ENCODE results near the gene SPA17. TPM values are rescaled to one million over a fixed set of nuclear protein-coding genes. Genes with fewer than 3 reads are reported as not detected.

SPA17 gene
- total RNA-seq, 3 donors from 2014 or later = 2.9 to 15.2 (median 9.8) TPM

- no peaks in the 10 kb centered on the region for H3K36me3 ChIP-seq
- H3K4me1 ChIP-seq = no peaks in the 10 kb centered on the region
- intact Hi-C loops (cut with DNase I; ENCODE audit: low total_unique reads) = loop anchor here (10.0 kb wide), 2 partner anchors 94 to 164 kb away; partner anchors contain the start of gene ESAM
- DNase-seq (ENCODE audit: low spot score in 2 of 2) = no peak
- H3K4me3 ChIP-seq = no peak overlapping the region
- H3K27me3 ChIP-seq = no peaks in the 10 kb centered on the region
- TF ChIP-seq CTCF (IDR thresholded peaks at IDR 0.05) = no peak
- no peak for TF ChIP-seq POLR2AphosphoS5 (IDR thresholded peaks at IDR 0.05)
- TF ChIP-seq POLR2A (IDR thresholded peaks at IDR 0.05) = no peak
- no peak overlapping the region for H3K27ac ChIP-seq
- H3K9me3 ChIP-seq = no peaks in the 10 kb centered on the region
These were observed 3.0 kb upstream of the SPA17 start for GRCh38 chr11:124670732-124671131.

DNA sequence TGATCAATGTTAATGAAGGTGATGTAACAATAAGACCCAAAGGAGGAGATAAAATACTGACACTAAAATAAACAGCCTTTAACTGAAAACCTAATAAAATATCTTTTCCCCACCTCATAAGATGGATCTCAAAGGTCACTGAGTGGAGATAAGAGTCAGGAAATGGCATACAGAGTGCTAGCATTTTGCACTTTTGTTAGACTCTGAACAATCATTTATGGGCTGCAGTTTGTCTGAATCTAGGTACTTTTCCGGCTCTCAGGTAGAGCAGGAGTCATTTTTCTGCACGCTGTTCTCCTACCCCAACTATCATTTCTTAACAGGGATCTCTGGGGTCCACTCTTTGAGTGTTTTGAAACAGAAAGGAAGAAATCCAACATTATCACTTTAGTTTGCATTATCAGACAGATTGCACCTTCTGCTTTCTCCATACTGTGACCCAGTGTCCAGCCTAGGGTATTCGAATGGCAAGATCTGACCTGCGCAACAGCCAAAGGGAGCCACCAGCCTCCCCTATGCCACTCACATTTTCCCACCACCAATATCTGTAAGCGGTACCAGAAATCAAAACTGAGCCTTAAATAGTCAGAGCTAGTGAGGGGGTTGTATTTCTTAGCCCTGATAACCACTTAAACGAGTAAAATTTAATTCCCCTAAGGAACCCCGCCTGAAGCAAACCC, 1.0 kb upstream of the SPA17 start:
- intact Hi-C loops (cut with DNase I; ENCODE audit: low total_unique reads) = loop anchor here (10.0 kb wide), 2 partner anchors 92 to 162 kb away; partner anchors contain the start of gene ESAM
- Histone ChIP-seq H3K4me1 (no peaks in the 10 kb centered on the region), H3K36me3 (no peaks in the 10 kb centered on the region), H3K27ac (peak overlapping the region; percentile 85 to 92), H3K9me3 (no peaks in the 10 kb centered on the region), H3K4me3 (peak overlapping the region; percentile 70 to 77 (median 74)), H3K27me3 (no peaks in the 10 kb centered on the region)
- DNase-seq (ENCODE audit: low spot score in 2 of 2) = no peak
- TF ChIP-seq POLR2A (IDR thresholded peaks at IDR 0.05) (no peak), POLR2AphosphoS5 (IDR thresholded peaks at IDR 0.05) (no peak), CTCF (IDR thresholded peaks at IDR 0.05) (no peak)

DNA sequence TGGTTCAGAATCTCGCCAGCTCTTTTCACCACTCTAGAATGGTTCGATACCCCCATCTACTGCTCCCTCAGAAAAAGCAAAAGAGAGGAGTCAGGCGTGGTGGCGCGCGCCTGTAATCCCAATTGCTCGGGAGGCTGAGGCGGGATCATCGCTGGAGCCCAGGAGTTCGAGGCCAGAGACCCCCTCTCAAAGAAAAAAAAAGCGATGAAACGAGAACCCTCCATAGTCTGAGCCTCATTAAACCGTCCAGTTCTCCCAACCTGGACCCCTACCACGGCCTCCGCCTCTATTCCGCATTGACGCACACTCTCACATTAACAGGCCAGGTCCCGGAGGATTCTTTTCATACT, 439 bp downstream of the SPA17 start:
- peak overlapping the region; percentile 70 to 77 (median 74) for H3K4me3 ChIP-seq
- H3K4me1 ChIP-seq = no peaks in the 10 kb centered on the region
- no peaks in the 10 kb centered on the region for H3K36me3 ChIP-seq
- H3K27me3 ChIP-seq = no peaks in the 10 kb centered on the region
- no peaks in the 10 kb centered on the region for H3K9me3 ChIP-seq
- TF ChIP-seq POLR2AphosphoS5 (IDR thresholded peaks at IDR 0.05) = no peak
- no peak for TF ChIP-seq POLR2A (IDR thresholded peaks at IDR 0.05)
- TF ChIP-seq CTCF (IDR thresholded peaks at IDR 0.05) = no peak
- H3K27ac ChIP-seq = peak overlapping the region; percentile 92 to 94
- no peak for DNase-seq (ENCODE audit: low spot score in 2 of 2)
- intact Hi-C loops (cut with DNase I; ENCODE audit: low total_unique reads) = loop anchor here (10.0 kb wide), 2 partner anchors 91 to 161 kb away; partner anchors contain the start of gene ESAM

GRCh38 chr11:124674571-124674970, 867 bp downstream of the SPA17 start:
- intact Hi-C loops (cut with DNase I; ENCODE audit: low total_unique reads) = loop anchor here (10.0 kb wide), 2 partner anchors 90 to 160 kb away; partner anchors contain the start of gene ESAM
- H3K4me3 ChIP-seq = peak overlapping the region; percentile 70 to 77 (median 74)
- no peaks in the 10 kb centered on the region for H3K36me3 ChIP-seq
- H3K4me1 ChIP-seq = no peaks in the 10 kb centered on the region
- no peaks in the 10 kb centered on the region for H3K27me3 ChIP-seq
- no peaks in the 10 kb centered on the region for H3K9me3 ChIP-seq
- DNase-seq (ENCODE audit: low spot score in 2 of 2) = no peak
- TF ChIP-seq CTCF (IDR thresholded peaks at IDR 0.05) (no peak), POLR2AphosphoS5 (IDR thresholded peaks at IDR 0.05) (no peak), POLR2A (IDR thresholded peaks at IDR 0.05) (no peak)
- H3K27ac ChIP-seq = peak overlapping the region in 1 of 2 donors; percentile 92

DNA sequence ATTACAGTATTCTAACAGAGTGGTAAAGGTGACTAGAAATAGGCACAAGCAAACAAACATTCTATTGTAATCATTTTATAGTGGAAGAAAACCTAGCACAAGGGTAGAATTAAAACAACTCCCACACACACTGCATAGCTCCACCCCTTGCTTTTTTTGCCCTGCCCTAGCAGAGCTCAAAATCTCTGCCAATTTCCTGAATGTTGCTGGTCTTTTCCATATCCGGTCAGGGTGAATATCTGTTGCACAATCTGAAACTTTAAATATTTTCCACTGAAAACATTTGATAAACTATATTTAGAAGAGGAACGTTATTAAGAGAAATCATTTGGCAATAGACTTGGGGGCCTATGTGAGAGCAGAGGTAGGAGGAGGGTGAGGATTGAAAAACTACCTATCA, 2.7 kb downstream of the SPA17 start:
- TF ChIP-seq POLR2A (IDR thresholded peaks at IDR 0.05) (no peak), POLR2AphosphoS5 (IDR thresholded peaks at IDR 0.05) (peak in 1 of 3 donors; percentile 29), CTCF (IDR thresholded peaks at IDR 0.05) (no peak)
- Histone ChIP-seq H3K9me3 (no peaks in the 10 kb centered on the region), H3K27ac (peak overlapping the region in 1 of 2 donors; percentile 59), H3K4me1 (no peaks in the 10 kb centered on the region), H3K4me3 (no peak overlapping the region), H3K36me3 (no peaks in the 10 kb centered on the region), H3K27me3 (no peaks in the 10 kb centered on the region)
- no peak for DNase-seq (ENCODE audit: low spot score in 2 of 2)
- intact Hi-C loops (cut with DNase I; ENCODE audit: low total_unique reads) = loop anchor here (10.0 kb wide), 2 partner anchors 88 to 158 kb away; partner anchors contain the start of gene ESAM

Data from breast epithelium (tissue), 4 donors.